Uterus (tissue), 4 donors: ENCODE measurements around the gene CLSTN2. TPM values are rescaled to one million over a fixed set of nuclear protein-coding genes. Genes with fewer than 3 reads are reported as not detected.

Source experiments
- DNase-seq, 2 donors: peaks; one replicate each; pipeline ENCODE4 v3.0.0-alpha.2; 2019 to 2020
- H3K27ac ChIP-seq, 2 donors: fragments of 200-600 bp; sonication (generic); 1 replicate in 1 of 2; 2 replicates in 1 of 2; pipeline ENCODE4 v1.5.1; 2016 to 2018
- H3K27me3 ChIP-seq, 2 donors: fragments of 200-600 bp; sonication (generic); one replicate each; pipeline ENCODE4 v1.5.1; 2018 to 2019; ENCODE audit warnings: control low read depth in 1 of 2
- H3K36me3 ChIP-seq, 2 donors: fragments of 200-600 bp; sonication (generic); one replicate each; pipeline ENCODE4 v1.5.1; 2019; ENCODE audit warnings: control low read depth in 1 of 2
- H3K4me1 ChIP-seq, 2 donors: fragments of 200-600 bp; sonication (generic); one replicate each; pipeline ENCODE4 v1.5.1; 2018 to 2019; ENCODE audit warnings: control low read depth in 1 of 2
- H3K4me3 ChIP-seq, 2 donors: fragments of 200-600 bp; sonication (generic); 1 replicate in 1 of 2; 2 replicates in 1 of 2; pipeline ENCODE4 v1.5.1; 2018 to 2019; ENCODE audit warnings: mild to moderate bottlenecking in 1 of 2
- H3K9me3 ChIP-seq, 2 donors: fragments of 200-600 bp; sonication (generic); one replicate each; pipeline ENCODE4 v1.5.1; 2019; ENCODE audit warnings: control low read depth in 1 of 2
- POLR2A ChIP-seq, 2 donors: fragments of 450-650 bp; IDR thresholded peaks; one replicate each; pipeline ENCODE4 v1.6.1; 2016; ENCODE audit warnings: antibody characterized with exemption in 2 of 2, mild to moderate bottlenecking in 1 of 2, moderate library complexity in 1 of 2
- intact Hi-C: fragments of 100-400 bp; cut with DNase I; formaldehyde crosslinking; loops from one replicate; pipeline ENCODE4 v1.15.1; 2023; ENCODE audit warnings: low total_unique reads
- total RNA-seq, 4 donors: library from RNA; depleted of rRNA in 3 of 4; stranded (reverse); fragments of >200 nt in 3 of 4; gene quantifications; one replicate each; pipeline versions ENCODE4 v1.1.0 to v1.2.4, GENCODE V29; 2014 to 2023
- TF ChIP-seq, protein P1 (sequence below), 4 experiments: fragments of 200-600 bp in 2 of 4; fragments of 450-650 bp in 2 of 4; sonication (generic) in 2 of 4; IDR thresholded peaks; one replicate each; pipeline ENCODE4 v1.5.1; 2016 to 2019; ENCODE audit warnings: antibody characterized with exemption in 4 of 4, mild to moderate bottlenecking in 2 of 4, moderate library complexity in 1 of 4
- donor health status: DM: yes; HTN: yes; CAD: no.

CLSTN2 gene
- total RNA-seq, 4 donors from 2014 or later, result 4.7 to 32.2 (median 19.2) TPM

DNA sequence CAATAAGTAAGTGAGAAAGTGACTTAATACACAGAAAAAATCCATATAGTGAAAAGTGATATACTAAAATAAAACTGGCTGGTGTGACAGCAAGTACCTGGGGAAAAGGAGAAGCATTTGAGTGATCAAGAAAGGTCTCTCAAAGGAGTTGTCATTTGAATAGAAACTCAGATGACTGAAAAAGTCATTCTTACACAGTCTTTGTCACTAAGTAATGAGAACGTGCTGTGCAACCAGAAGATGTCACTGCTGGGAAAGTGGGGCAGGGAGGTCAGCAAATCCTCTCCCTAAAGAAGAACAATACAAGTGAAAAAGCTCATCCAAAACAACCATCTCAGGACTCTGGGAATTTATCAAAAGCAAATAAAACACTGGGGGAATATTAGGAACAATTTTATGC lies 425.3 kb downstream of the CLSTN2 start:
- DNase-seq, result no peak
- no peak for TF ChIP-seq POLR2A (IDR thresholded peaks at IDR 0.05)
- TF ChIP-seq, protein P1, sequence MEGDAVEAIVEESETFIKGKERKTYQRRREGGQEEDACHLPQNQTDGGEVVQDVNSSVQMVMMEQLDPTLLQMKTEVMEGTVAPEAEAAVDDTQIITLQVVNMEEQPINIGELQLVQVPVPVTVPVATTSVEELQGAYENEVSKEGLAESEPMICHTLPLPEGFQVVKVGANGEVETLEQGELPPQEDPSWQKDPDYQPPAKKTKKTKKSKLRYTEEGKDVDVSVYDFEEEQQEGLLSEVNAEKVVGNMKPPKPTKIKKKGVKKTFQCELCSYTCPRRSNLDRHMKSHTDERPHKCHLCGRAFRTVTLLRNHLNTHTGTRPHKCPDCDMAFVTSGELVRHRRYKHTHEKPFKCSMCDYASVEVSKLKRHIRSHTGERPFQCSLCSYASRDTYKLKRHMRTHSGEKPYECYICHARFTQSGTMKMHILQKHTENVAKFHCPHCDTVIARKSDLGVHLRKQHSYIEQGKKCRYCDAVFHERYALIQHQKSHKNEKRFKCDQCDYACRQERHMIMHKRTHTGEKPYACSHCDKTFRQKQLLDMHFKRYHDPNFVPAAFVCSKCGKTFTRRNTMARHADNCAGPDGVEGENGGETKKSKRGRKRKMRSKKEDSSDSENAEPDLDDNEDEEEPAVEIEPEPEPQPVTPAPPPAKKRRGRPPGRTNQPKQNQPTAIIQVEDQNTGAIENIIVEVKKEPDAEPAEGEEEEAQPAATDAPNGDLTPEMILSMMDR (IDR thresholded peaks at IDR 0.05), result no peak
- intact Hi-C loops, result no loop called here
- Histone ChIP-seq H3K36me3 (no peaks in the 10 kb centered on the region), H3K27ac (no peak overlapping the region), H3K4me1 (no peaks in the 10 kb centered on the region), H3K27me3 (no peaks in the 10 kb centered on the region), H3K9me3 (no peaks in the 10 kb centered on the region), H3K4me3 (no peak overlapping the region)

DNA sequence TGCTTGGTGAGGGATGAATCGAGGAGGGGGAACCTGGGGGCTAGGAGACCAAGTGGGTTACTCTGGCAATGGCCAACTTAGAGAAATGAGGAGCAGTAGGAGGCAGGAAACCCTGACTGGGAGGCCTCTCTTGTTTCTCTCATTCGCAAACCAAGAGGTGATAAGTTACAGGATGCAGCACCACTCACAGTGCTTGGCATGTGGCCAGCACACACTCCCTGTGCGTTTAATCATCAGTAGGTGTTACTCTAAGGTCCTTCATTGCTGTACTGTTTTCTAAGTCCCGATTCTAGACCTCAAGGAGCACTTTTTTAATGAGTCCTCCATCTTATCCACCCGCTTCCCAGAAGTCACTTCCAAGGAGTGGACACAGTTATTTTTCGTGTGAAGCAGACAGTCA lies 428.8 kb downstream of the CLSTN2 start:
- no peak overlapping the region for H3K27ac ChIP-seq
- no peak for TF ChIP-seq POLR2A (IDR thresholded peaks at IDR 0.05)
- TF ChIP-seq, protein P1 (IDR thresholded peaks at IDR 0.05), result no peak
- H3K4me3 ChIP-seq, result no peak overlapping the region
- intact Hi-C loops, result no loop called here
- no peaks in the 10 kb centered on the region for H3K4me1 ChIP-seq
- no peaks in the 10 kb centered on the region for H3K9me3 ChIP-seq
- DNase-seq, result peak in 1 of 2 donors; percentile 33
- no peaks in the 10 kb centered on the region for H3K36me3 ChIP-seq
- no peaks in the 10 kb centered on the region for H3K27me3 ChIP-seq

DNA sequence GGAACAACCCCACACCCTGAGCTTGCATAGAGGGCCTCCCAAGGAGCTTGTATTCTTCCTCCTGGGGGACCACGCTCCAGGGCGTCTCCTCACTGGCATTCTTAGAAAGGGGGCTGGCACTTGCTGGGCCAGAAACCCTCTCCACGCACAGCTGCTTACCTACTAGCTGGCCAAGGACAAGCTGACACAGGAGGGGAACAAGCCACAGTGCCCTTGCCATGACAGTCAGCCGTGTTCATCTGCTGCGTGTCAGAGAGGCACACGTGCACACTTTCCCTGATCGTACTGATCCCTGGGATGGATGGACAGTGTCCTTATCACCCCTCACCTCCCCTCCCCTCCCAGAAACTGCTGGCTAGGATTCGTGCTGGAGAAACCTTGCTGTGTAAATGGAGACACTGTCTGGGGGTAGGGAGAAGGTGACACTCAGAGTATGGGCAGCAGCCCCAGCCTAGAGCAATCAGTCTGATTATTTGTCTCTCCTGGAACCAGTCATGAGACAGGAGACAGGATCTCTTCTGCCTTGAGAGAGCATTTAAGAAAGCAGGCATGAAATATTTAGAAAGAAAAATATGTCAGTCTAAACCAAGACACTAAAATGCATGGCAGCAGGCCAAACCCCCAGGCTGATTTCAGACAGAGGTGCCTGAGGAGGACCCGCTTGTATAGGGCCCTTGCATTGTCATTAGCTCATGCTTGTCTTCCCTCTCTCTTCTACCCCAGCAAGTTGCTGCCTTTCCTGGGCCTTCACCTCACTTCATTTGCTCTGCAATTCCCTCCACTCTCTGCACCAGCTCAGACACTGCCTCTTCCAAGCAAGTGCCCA lies 431.1 kb downstream of the CLSTN2 start:
- Histone ChIP-seq H3K4me1 (no peaks in the 10 kb centered on the region), H3K27ac (no peak overlapping the region), H3K27me3 (no peaks in the 10 kb centered on the region), H3K9me3 (no peaks in the 10 kb centered on the region), H3K36me3 (no peaks in the 10 kb centered on the region), H3K4me3 (no peak overlapping the region)
- no peak for DNase-seq
- intact Hi-C loops, result no loop called here
- no peak for TF ChIP-seq POLR2A (IDR thresholded peaks at IDR 0.05)
- TF ChIP-seq, protein P1 (IDR thresholded peaks at IDR 0.05), result no peak

DNA sequence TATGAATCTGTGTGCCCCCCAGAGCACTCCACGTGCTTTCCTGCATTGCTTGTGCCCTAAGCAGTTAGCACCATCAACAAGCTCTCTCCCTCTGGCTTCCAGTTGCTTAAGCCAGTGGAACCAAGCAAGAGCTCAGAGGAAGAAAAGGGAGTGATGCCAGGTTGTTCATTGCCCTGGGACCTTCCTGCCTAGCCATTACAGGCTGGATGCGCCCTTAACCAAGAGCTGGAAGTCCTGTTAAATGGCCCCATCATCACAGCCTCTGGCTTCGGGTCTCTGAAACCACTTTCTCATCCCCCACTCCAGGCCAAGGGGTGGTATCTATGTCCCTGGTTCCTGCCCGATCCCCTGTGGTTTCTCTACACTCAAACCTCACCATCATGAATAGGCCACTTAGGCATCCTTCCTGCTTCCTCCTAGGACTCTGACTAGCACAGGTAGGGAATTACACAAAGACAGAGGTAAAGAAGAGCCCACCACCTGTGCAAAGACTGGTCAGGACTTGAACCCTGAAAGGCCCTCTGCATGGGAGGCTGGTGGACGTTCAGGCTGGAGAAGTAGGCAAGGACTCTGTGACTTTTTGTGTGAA lies 433.3 kb downstream of the CLSTN2 start:
- TF ChIP-seq POLR2A (IDR thresholded peaks at IDR 0.05), result no peak
- TF ChIP-seq, protein P1 (IDR thresholded peaks at IDR 0.05), result no peak
- DNase-seq, result no peak
- Histone ChIP-seq H3K36me3 (no peaks in the 10 kb centered on the region), H3K27me3 (no peaks in the 10 kb centered on the region), H3K27ac (peak overlapping the region; percentile 6 to 45), H3K4me1 (no peaks in the 10 kb centered on the region), H3K9me3 (no peaks in the 10 kb centered on the region), H3K4me3 (no peak overlapping the region)
- intact Hi-C loops, result no loop called here

DNA sequence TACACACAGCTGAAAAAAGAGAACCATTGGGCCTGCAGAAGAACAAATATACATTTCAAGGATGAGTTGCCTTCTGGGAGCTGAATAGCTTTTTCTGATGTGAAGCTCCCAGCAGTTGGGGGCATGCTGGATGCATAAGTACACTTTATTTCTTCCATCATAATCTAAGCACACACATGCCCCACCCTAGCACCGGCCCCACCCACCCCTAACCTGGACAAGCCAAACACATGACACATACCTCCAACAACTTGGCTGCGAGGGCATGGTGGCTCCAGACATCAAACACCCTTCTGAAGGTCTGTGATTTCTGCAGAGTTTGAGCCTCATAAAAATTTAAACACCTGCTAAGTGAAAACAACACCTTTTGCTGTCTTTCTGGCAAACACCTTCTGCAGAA lies 435.7 kb downstream of the CLSTN2 start:
- Histone ChIP-seq H3K27me3 (no peaks in the 10 kb centered on the region), H3K36me3 (no peaks in the 10 kb centered on the region), H3K27ac (no peak overlapping the region), H3K4me3 (no peak overlapping the region), H3K9me3 (no peaks in the 10 kb centered on the region), H3K4me1 (no peaks in the 10 kb centered on the region)
- no peak for TF ChIP-seq POLR2A (IDR thresholded peaks at IDR 0.05)
- TF ChIP-seq, protein P1 (IDR thresholded peaks at IDR 0.05), result no peak
- intact Hi-C loops, result no loop called here
- no peak for DNase-seq
